Measurements from ENCODE around the gene GAPT.

GAPT gene

DNA sequence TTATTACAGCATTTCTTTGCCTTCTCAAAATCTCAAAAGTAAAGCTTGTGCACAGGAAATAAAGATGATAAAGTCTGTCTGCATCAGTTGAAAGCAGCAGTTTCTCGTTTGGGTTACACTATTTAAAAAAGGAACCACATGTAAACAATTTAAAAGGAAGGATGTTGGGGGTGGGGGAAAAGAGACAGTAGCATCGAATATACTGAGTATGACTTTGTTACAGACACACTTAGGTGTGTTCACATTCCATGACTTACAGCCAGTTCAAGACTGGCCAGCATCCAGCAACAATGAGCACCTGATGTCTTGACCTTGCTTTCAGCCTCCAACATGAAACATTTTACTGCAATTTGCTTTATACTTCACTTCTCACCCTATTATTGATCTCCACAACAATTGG is 8.7 kb downstream of the GAPT start:
- TF ChIP-seq, protein P1, sequence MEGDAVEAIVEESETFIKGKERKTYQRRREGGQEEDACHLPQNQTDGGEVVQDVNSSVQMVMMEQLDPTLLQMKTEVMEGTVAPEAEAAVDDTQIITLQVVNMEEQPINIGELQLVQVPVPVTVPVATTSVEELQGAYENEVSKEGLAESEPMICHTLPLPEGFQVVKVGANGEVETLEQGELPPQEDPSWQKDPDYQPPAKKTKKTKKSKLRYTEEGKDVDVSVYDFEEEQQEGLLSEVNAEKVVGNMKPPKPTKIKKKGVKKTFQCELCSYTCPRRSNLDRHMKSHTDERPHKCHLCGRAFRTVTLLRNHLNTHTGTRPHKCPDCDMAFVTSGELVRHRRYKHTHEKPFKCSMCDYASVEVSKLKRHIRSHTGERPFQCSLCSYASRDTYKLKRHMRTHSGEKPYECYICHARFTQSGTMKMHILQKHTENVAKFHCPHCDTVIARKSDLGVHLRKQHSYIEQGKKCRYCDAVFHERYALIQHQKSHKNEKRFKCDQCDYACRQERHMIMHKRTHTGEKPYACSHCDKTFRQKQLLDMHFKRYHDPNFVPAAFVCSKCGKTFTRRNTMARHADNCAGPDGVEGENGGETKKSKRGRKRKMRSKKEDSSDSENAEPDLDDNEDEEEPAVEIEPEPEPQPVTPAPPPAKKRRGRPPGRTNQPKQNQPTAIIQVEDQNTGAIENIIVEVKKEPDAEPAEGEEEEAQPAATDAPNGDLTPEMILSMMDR (IDR thresholded peaks at IDR 0.05; ENCODE audit: borderline replicate concordance, insufficient read depth, low read depth, low read length): no peak
- H3K4me3 ChIP-seq (ENCODE audit: low read depth, low read length): no peak overlapping the region

- no peak overlapping the region for H3K4me3 ChIP-seq (ENCODE audit: low read depth, low read length)
- TF ChIP-seq, protein P1 (IDR thresholded peaks at IDR 0.05; ENCODE audit: borderline replicate concordance, insufficient read depth, low read depth, low read length): no peak
Observed at GRCh38 chr5:58501778-58502417, 10.7 kb downstream of the GAPT start.

DNA sequence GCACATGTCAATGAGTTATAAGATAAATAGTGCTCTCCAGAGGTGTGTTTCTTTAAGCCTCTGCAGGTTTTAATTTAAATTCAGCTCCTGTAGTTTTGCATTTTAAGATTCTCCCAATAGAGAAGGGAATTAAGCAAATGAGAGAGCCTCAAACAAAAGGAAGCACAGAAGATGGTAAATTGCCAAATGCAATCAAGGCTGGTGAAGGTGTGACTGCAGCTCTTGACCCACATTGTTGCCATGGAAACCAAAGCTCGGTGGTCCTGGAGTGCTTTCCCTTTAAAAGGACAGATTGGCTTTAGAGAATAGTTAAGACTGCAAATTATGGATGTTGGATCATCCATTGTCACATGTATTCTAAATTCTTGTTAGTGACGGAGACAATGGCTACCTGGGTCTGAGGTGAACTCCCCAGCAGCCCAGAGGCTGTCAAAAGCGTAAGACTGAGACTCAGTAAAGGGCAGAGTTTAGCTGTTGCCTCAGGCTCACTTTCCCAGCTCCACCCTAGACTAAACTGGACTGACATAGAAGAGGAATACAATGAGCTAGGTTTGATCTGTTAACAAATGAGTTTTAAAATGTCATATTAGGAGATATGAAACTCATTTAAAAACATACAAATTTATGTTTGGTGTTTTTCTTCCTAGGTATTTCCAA is 12.3 kb downstream of the GAPT start:
- TF ChIP-seq, protein P1 (IDR thresholded peaks at IDR 0.05; ENCODE audit: borderline replicate concordance, insufficient read depth, low read depth, low read length): no peak
- H3K4me3 ChIP-seq (ENCODE audit: low read depth, low read length): no peak overlapping the region

DNA sequence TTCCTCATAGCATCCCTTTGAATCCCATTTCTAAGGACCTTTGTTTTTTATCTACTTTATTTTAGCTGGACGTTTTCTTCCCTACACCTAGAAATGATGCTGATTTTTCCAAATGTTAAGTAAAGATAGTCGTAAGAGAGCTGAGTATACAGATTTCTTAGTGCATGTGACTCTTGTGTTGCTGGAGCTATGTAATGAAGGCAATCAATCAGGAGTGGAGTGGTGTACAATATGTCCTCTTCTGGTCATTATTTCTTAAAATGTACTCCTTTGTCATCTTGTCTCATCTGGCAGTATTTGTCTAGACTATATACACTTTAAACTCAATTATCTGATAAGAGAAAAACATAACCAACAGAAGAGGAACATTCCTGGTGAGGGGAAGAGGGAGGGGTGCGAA is 13.5 kb downstream of the GAPT start:
- TF ChIP-seq, protein P1 (IDR thresholded peaks at IDR 0.05; ENCODE audit: borderline replicate concordance, insufficient read depth, low read depth, low read length): no peak

GRCh38 chr5:58505502-58505901 is 14.3 kb downstream of the GAPT start:
- H3K4me3 ChIP-seq (ENCODE audit: low read depth, low read length): no peak overlapping the region
- TF ChIP-seq, protein P1 (IDR thresholded peaks at IDR 0.05; ENCODE audit: borderline replicate concordance, insufficient read depth, low read depth, low read length): no peak

More for the DNA sequence above, 13.5 kb downstream of the GAPT start:
- H3K4me3 ChIP-seq (ENCODE audit: low read depth, low read length): no peak overlapping the region

DNA sequence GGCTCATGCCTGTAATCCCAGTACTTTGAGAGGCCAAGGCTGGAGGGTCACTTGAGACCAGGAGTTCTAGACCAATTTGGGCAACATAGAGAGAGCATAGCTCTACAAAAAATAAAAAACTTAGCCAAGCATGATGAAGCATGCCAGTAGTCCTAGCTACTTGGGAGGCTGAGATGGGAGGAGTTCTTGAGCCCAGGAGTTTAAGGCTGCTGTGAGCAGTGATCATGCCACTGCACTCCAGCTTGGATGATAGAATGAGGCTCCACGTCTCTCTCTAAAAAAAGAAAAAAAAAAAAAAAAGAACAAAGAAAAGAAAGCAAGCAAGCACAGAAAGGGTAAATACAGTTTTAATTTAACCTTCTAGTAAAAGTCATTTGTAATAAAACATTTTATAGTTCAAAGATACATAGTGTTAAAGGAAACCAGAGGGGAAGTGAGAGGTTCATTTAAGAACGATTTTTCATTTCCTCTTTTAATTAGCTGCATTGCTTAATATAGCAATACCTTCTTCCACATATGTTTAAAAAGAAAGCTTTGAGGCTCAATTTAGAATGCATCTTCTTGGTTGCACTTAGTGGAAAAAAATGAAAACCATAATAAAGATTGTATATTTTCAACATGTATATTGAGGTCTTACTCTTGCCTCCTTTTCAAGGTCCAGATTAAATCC is 14.9 kb downstream of the GAPT start:
- H3K4me3 ChIP-seq (ENCODE audit: low read depth, low read length): no peak overlapping the region
- TF ChIP-seq, protein P1 (IDR thresholded peaks at IDR 0.05; ENCODE audit: borderline replicate concordance, insufficient read depth, low read depth, low read length): no peak

Measured in GM12875 (cell line).